Cerebellar cortex (tissue), 1 donor: ENCODE results near the gene GLB1L.
"Not testable (repeated sequence)": the region's sequence is repeated elsewhere in the genome, so short reads cannot be mapped to it uniquely, and the experiment has no call there.

Experiments used
- DNase-seq: peaks from one replicate; pipeline ENCODE4 v3.0.0-alpha.2; 2015; ENCODE audit warnings: low spot score

Gene GLB1L

DNA sequence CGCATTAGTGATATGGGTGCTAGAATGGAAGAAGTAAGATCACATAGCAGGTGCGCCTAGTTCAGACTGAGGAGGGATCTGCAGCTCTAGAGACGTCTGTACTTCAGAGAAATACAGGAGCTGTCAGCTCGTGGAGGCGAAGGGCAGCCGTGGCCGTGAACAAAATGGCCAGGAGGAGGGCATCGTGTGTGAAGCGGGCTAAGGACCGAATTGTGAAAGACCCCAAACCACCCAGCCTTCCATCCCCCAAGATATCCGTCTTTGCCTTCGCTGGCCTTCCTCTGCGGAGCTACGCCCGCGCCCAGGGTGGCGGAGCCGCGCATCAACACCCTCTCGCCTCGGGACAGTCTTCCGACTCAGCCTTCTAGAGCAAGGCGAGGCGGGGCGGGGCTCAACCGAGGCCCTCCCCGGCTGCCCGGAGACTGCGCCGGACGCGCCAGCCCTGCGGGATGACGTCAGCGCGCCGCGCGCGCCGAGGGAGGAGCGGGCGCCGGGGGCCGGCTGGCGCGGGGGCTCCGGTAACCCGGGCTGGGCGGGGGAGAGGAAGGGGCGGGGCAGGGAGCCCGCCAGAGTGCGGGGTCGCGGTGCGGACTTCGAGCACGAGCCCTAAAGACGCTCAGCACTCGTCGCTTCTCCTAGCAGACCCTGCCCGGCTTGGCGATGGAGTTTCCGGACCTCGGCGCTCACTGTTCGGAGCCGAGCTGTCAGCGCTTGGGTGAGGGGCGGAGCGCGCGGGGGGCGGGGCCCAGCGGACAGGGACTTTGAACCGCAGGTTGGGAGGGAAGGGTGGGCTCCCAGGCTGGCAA, 38.7 kb downstream of the GLB1L start, which contains the start of gene ZFAND2B:
ZFAND2B (plus strand) TSS at position 455 of the 806 bp plus-strand sequence; CDS start at position 661, 206 bp downstream.
- peak; percentile 93 for DNase-seq

DNA sequence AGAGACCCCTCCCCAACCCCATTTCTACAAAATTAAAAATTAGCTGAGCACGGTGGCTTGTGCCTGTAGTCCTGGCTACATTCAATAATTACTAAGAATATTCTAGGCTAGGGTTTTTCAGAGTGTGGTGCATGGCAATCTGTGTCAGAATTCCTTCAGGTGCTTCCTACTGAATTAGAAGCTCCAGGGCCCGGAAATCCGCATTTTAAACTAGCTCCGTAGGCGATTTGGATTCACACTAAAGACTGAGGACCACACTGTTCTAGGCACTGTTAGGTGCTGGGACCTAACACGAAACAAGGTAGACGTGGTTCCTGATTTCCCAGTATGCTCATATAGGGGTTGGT, 39.3 kb downstream of the GLB1L start:
- DNase-seq = no peak

DNA sequence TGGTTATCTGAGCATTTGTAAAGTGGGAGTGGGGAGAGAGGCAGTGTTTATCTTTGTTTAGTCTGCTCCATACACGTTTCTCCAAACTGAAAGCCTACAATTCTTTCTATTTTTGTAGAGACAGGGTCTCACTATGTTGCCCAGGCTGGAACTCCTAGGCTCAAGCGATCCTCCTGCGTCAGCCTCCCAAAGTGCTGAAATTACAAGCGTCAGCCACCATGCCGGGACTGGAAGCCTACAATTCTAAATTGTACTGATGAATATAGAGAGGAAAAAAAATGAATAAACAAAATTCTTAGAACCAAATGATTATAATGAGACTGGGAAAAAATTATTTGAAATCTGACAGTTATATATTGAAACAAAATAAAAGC, 40.1 kb downstream of the GLB1L start:
- no peak for DNase-seq

DNA sequence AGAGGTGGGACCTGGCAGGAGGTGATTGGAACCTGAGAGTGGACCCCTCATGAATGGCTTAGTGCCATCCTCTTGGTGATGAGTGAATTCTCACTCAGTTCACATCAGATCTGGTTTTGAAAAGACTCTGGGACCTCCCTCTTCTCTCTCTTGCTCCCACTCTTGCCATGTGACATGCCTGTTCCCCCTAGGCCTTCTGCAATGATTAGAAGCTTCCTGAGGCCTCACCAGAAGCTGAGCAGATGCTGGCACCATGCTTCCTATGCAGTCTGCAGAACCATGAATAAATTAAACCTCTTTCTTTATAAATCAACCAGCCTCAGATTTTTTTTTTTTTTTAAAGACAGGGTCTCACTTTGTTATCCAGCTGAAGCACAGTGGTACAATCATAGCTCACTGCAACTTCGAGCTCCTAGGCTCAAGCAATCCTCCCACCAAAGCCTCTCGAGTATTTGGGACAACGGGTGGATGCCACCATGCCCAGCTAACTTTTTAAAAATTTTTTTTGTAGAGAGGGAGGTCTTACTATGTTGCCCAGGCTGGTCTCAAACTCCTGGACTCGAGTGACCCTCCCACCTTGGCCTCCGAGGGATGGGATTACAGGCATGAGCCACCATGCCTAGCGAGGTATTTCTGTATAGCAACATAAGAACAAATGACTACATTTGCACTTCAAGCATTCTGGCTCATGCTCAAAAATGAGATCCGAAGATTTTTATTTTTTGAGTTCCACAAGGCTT, 40.6 kb downstream of the GLB1L start:
- no peak for DNase-seq

DNA sequence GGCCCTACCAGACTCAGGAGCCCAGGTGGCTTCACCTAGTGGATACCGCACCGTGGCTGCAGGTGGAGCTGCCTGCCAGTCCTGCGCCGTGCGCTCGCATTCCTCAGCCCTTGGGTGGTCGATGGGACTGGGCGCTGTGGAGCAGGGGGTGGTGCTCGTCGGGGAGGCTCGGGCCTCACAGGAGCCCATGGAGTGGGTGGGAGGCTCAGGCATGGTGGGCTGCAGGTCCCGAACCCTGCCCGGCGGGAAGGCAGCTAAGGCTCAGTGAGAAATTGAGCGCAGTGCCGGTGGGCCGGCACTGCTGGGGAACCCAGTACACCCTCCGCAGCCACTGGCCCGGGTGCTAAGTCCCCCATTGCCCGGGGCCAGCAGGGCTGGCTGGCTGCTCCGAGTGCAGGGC, 43.9 kb downstream of the GLB1L start:
- DNase-seq = not testable (repeated sequence)

DNA sequence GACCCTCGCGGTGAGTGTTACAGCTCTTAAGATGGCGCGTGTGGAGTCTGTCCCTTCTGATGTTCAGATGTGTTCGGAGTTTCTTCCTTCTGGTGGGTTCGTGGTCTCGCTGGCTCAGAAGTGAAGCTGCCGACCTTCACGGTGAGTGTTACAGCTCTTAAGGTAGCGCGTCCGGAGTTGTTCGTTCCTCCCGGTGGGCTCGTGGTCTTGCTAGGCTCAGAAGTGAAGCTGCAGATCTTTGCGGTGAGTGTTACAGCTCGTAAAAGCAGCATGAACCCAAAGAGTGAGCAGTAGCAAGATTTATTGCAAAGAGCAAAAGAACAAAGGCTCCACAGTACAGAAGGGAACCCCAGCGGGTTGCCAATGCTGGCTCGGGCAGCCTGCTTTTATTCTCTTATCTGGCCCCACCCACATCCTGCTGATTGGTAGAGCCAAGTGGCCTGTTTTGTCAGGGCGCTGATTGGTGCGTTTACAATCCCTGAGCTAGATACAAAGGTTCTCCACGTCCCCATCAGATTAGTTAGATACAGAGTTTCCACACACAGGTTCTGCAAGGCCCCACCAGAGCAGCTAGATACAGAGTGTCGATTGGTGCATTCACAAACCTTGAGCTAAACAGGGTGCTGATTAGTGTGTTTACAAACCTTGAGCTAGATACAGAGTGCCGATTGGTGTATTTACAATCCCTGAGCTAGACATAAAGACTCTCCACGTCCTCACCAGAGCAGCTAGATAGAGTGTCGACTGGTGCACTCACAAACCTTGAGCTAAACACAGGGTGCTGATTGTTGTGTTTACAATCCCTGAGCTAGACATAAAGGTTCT, 44.5 kb downstream of the GLB1L start:
- not testable (repeated sequence) for DNase-seq

DNA sequence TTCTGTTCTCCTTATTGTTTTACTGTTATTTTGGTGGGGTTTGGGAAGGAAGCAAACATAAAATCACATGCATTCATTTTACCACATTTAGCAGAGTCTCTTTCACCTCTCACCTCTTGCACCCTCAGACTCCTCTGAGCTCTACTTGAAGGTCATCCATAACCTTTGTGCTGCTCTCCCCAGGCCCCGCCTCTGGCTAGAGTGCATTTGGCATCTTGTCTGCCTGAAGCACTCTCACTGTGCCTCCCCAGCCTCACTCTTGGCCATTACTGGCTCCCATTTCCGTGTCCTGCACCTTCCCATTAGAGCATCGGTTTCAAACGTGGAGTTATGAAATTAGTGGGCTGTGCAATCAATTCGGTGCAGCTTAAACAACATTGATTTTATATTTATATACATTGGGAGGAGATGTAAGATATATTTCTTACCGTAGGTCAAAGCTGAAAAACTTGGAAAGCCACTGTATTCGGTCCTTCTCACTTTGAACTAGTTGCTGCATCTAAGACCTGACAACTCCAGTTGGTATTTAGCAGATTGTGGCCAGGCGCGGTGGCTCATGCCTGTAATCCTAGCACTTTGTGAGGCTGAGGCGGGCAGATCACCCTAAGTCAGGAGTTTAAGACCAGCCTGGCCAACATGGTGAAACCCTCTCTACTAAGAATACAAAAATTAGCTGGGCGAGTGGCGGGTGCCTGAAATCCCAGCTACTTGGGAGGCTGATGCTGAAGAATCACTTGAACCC, 45.6 kb downstream of the GLB1L start:
- no peak for DNase-seq

DNA sequence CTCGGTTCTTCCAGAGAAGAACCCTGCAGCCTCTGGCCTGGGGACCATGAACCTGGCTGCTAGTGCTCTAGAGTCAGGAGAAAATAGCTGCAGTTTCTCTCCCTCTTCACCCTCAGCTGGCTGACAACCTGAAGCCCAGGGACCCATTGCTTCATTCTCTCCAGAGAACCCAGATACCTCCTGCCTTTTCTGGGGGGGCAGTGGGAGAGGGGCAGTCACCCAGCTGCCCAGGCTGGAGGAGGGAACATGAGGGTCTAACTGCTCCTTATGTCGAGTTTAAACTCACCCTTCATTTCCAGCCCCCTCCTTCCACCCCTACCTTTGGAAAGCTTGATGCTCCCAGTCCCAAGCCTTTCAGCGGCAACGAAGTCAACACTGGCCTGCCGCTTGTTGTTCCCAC, 46.3 kb downstream of the GLB1L start:
- no peak for DNase-seq

DNA sequence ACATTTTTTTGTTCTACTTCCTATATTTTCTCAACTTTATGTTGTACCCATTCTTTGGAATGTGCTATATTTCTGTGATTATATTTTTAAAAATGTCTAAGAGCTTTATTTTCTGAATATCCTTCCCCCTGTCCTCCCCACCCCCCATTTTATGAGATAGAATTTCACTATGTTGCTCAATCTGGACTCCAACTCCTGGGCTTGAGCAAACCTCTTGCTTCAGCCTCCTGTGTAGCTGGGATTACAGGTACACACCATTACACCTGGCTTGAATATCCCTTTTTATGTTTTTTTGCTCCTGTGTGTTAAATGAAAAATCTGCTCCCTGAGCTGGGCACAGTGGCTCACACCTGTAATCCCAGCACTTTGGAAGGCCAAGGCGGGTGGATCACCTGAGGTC, 47.9 kb downstream of the GLB1L start:
- no peak for DNase-seq

DNA sequence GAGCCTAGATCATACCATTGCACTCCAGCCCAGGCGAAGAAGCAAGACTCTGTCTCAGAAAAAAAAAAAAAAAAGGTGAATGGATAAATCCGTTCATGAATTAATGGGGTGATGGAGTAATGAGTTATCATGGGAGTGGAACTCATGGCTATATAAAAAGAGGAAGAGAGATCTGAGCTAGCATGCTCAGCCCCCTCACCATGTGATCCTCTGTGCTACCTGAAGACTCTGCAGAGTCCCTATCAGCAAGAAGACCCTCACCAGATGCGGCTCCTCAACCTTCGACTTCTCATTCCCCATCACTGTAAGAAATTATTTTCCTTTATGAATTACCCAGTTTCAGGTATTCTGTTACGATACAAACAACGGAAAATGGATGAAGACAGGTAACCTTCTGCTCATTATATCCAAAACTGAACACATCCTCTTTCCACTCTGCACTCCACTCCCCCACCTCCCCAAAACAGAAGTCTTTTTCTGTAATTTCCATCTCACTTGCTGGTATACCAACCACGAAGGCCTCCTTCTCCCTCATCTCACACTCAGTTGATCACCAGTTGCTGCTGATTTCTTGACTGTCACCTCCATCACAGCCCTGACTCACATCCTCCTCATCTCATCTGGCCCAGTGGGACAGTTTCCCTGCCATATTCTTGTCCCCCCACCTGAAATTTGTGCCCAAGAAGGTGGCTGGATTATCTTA, 58.3 kb downstream of the GLB1L start:
- DNase-seq = no peak
